ENCODE measurements around the gene CREB5. TPM values are rescaled to one million over a fixed set of nuclear protein-coding genes. Genes with fewer than 3 reads are reported as not detected.

CREB5 gene
- total RNA-seq, 1 experiment from 2014 or later = 3.8 TPM

GRCh38 chr7:28516390-28517172 is 104.3 kb downstream of the CREB5 start:
- DNase-seq (ENCODE audit: low read depth) = no peak

GRCh38 chr7:28517206-28517605 is 104.9 kb downstream of the CREB5 start:
- no peak for DNase-seq (ENCODE audit: low read depth)

GRCh38 chr7:28517606-28518005 is 105.3 kb downstream of the CREB5 start:
- no peak for DNase-seq (ENCODE audit: low read depth)

- peak; percentile 7 for DNase-seq (ENCODE audit: low read depth)
Observed at GRCh38 chr7:28520074-28521015, 108.0 kb downstream of the CREB5 start.

GRCh38 chr7:28524978-28525377 is 112.7 kb downstream of the CREB5 start:
- DNase-seq (ENCODE audit: low read depth) = no peak

GRCh38 chr7:28528899-28529298 is 116.6 kb downstream of the CREB5 start:
- DNase-seq (ENCODE audit: low read depth) = no peak

- DNase-seq (ENCODE audit: low read depth) = no peak
Observed at GRCh38 chr7:28529755-28530154, 117.4 kb downstream of the CREB5 start.

GRCh38 chr7:28530175-28530802 is 118.0 kb downstream of the CREB5 start:
- DNase-seq (ENCODE audit: low read depth) = peak; percentile 11

GRCh38 chr7:28530803-28531175 is 118.5 kb downstream of the CREB5 start:
- no peak for DNase-seq (ENCODE audit: low read depth)

- DNase-seq (ENCODE audit: low read depth) = no peak
Observed at GRCh38 chr7:28531291-28531690, 119.0 kb downstream of the CREB5 start.

GRCh38 chr7:28532181-28532580 is 119.9 kb downstream of the CREB5 start:
- no peak for DNase-seq (ENCODE audit: low read depth)

GRCh38 chr7:28533267-28533666 is 120.9 kb downstream of the CREB5 start:
- no peak for DNase-seq (ENCODE audit: low read depth)

- DNase-seq (ENCODE audit: low read depth) = peak; percentile 34
Observed at GRCh38 chr7:28533731-28534531, 121.6 kb downstream of the CREB5 start.

- no peak for DNase-seq (ENCODE audit: low read depth)
Observed at GRCh38 chr7:28536259-28536658, 123.9 kb downstream of the CREB5 start.

- DNase-seq (ENCODE audit: low read depth) = no peak
Observed at GRCh38 chr7:28539289-28539981, 127.1 kb downstream of the CREB5 start.

- no peak for DNase-seq (ENCODE audit: low read depth)
Observed at GRCh38 chr7:28542410-28542809, 130.1 kb downstream of the CREB5 start.

GRCh38 chr7:28544453-28545117 is 132.3 kb downstream of the CREB5 start:
- no peak for DNase-seq (ENCODE audit: low read depth)

- DNase-seq (ENCODE audit: low read depth) = no peak
Observed at GRCh38 chr7:28546067-28546466, 133.7 kb downstream of the CREB5 start.

- no peak for DNase-seq (ENCODE audit: low read depth)
Observed at GRCh38 chr7:28547115-28547514, 134.8 kb downstream of the CREB5 start.

GRCh38 chr7:28548416-28548815 is 136.1 kb downstream of the CREB5 start:
- no peak for DNase-seq (ENCODE audit: low read depth)
